ENCODE data around the gene PTPN2. TPM values are rescaled to one million over a fixed set of nuclear protein-coding genes. Genes with fewer than 3 reads are reported as not detected.

Gene PTPN2
- polyA plus RNA-seq, 3 donors from 2014 or later, result 103 to 122 (median 117) TPM

DNA sequence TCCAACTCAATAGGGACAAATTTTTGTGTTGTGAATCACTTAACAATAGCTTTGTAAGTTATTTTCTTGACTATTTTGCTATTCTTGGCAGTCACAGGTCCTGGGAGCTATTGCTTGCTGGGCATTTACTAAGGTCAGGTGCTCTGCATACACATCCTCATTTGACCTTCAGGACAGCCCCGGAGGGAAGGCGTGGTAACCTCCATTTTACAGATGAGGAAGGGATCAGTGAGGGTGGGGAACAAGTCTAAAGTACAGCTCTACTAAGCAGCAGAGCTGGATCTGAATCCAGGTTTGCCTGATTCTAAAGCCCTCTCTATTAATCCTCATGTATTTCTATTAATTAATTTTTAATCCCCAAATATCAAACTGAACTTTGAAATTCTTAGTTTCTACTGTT lies 58.8 kb downstream of the PTPN2 start:
- no peak for DNase-seq
- Mint-ChIP-seq H3K9me3 (peaks cover 0 to 3% (median 0%) of the 10 kb centered on the region in 6 donors), H3K4me1 (peaks cover 29 to 48% of the 10 kb centered on the region in 2 donors), H3K27me3 (ENCODE audit: low read depth in 3 of 3) (no peaks in the 10 kb centered on the region), H3K27ac (no peak overlapping the region), H3K36me3 (peaks cover 24 to 62% (median 32%) of the 10 kb centered on the region in 3 donors), H3K4me3 (no peak overlapping the region)

DNA sequence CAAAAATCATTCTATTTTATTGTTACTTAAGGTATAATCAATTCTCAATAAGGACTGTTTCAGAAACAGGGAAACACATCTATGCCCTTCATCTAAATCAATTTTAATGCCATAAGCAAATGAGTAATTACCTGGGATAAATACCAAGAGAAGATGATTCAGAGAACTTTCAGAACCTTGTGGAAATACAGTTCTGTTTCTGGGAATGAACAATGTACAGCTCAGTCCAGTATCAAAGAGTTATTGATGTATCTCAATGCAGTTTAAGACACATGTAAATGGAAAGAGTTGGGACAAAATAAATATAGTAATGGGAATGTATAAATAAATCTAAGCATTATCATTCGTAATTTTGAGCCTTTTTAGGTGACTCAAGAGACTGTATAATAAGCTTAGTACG lies 60.1 kb downstream of the PTPN2 start:
- no peaks in the 10 kb centered on the region for H3K27me3 Mint-ChIP-seq (ENCODE audit: low read depth in 3 of 3)
- peaks cover 0 to 3% (median 0%) of the 10 kb centered on the region in 6 donors for H3K9me3 Mint-ChIP-seq
- no peak for DNase-seq
- no peak overlapping the region for H3K4me3 Mint-ChIP-seq
- peaks cover 20 to 56% (median 27%) of the 10 kb centered on the region in 3 donors for H3K36me3 Mint-ChIP-seq
- H3K27ac Mint-ChIP-seq, result peak overlapping the region in 2 of 6 donors; percentile 8 to 37
- peaks cover 38 to 56% of the 10 kb centered on the region in 2 donors for H3K4me1 Mint-ChIP-seq

DNA sequence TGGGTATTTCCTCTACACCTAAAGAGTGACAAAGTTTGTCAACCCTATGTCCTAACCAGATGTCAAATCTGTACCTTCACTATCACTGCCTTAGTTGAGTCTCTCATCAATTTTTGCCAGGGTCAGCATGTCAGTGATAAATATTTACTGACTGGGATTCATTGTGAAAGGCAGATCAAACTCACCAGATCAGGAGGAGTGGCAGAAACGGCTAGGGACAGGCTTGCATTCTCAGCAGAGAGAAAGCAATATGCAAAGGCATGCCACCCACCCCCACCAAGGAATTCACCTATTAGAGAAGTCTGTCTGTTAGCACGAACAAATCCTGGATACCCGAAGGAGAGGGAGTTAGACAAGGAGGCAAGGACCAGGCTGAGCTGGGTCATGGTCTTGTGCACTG lies 62.6 kb downstream of the PTPN2 start:
- no peaks in the 10 kb centered on the region for H3K9me3 Mint-ChIP-seq
- H3K27ac Mint-ChIP-seq, result peak overlapping the region; percentile 2 to 80 (median 64)
- peaks cover 35 to 59% of the 10 kb centered on the region in 2 donors for H3K4me1 Mint-ChIP-seq
- H3K27me3 Mint-ChIP-seq (ENCODE audit: low read depth in 3 of 3), result peaks cover 0 to 2% (median 0%) of the 10 kb centered on the region in 3 donors
- H3K36me3 Mint-ChIP-seq, result peaks cover 17 to 55% (median 25%) of the 10 kb centered on the region in 3 donors
- DNase-seq, result no peak
- H3K4me3 Mint-ChIP-seq, result peak overlapping the region in 2 of 5 donors; percentile 0 to 43

DNA sequence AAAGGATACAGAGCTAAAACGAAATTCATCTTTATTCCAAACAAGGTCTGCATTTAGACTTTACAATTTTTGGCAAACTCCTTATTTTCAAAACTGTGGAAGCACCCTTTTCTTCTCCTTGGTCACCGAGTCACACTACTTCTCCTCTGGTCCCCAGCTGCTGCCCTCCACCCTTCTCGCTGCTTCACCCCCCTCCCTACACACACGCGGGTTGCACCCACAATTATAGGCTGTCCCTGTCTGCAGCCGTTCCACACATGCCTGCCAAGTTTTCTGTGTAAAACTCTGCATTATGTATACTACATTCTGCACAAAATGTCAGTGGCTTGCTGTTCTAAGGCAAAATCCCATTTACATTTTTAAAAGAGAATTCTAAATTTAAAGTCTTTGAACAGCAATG lies 63.5 kb downstream of the PTPN2 start:
- Mint-ChIP-seq H3K4me1 (peaks cover 35 to 59% of the 10 kb centered on the region in 2 donors), H3K36me3 (peaks cover 20 to 56% (median 28%) of the 10 kb centered on the region in 3 donors), H3K27ac (peak overlapping the region; percentile 78 to 90 (median 84)), H3K9me3 (no peaks in the 10 kb centered on the region), H3K4me3 (peak overlapping the region; percentile 25 to 74 (median 56)), H3K27me3 (ENCODE audit: low read depth in 3 of 3) (peaks cover 0 to 2% (median 0%) of the 10 kb centered on the region in 3 donors)
- DNase-seq, result no peak

DNA sequence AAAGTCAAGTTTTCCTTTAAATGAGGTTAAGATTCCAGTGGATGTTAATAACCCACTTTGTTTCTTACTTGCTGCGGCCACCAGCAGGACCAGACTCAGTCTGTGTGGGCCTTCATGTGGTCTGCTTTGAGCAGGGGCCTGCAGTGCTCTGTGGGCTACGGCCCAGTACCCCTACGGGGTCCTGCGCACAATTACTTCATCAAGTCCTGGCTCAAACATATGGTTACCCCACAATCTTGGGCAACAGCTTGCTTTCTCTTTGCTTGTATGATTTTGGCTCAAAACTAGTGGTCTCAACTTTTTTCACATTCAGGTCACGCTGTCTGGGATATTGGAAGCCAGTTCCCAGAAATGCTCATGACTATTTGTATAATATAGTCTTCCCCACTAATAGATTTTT lies 64.2 kb downstream of the PTPN2 start:
- no peaks in the 10 kb centered on the region for H3K9me3 Mint-ChIP-seq
- no peak for DNase-seq
- H3K4me1 Mint-ChIP-seq, result peaks cover 35 to 59% of the 10 kb centered on the region in 2 donors
- H3K27me3 Mint-ChIP-seq (ENCODE audit: low read depth in 3 of 3), result peaks cover 0 to 2% (median 0%) of the 10 kb centered on the region in 3 donors
- H3K27ac Mint-ChIP-seq, result peak overlapping the region; percentile 22 to 90 (median 82)
- H3K4me3 Mint-ChIP-seq, result peak overlapping the region; percentile 6 to 74 (median 62)
- H3K36me3 Mint-ChIP-seq, result peaks cover 15 to 51% (median 22%) of the 10 kb centered on the region in 3 donors

DNA sequence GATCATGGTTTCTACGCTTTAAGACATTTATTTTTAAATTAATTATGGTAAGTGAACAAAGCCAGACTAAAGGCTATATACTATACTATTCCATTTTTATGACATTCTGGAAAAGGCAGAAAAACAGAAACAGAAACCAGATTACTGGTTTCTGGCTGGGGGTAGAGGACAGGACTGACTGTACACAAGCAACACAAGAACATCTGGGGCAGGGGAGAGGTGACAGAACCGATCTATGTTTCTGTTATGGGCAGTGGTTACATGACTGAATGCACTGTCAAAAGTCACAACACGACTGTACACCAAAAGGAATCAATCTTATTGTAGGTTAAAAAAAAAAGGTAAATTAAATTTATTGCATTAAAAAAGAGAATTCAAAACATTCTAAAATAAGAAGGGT lies 64.7 kb downstream of the PTPN2 start:
- H3K4me3 Mint-ChIP-seq, result peak overlapping the region; percentile 6 to 74 (median 62)
- no peaks in the 10 kb centered on the region for H3K9me3 Mint-ChIP-seq
- peaks cover 34 to 59% of the 10 kb centered on the region in 2 donors for H3K4me1 Mint-ChIP-seq
- peak; percentile 18 to 34 (median 24) for DNase-seq
- H3K36me3 Mint-ChIP-seq, result peaks cover 17 to 51% (median 22%) of the 10 kb centered on the region in 3 donors
- peak overlapping the region; percentile 22 to 90 (median 82) for H3K27ac Mint-ChIP-seq
- peaks cover 0 to 2% (median 0%) of the 10 kb centered on the region in 3 donors for H3K27me3 Mint-ChIP-seq (ENCODE audit: low read depth in 3 of 3)

DNA sequence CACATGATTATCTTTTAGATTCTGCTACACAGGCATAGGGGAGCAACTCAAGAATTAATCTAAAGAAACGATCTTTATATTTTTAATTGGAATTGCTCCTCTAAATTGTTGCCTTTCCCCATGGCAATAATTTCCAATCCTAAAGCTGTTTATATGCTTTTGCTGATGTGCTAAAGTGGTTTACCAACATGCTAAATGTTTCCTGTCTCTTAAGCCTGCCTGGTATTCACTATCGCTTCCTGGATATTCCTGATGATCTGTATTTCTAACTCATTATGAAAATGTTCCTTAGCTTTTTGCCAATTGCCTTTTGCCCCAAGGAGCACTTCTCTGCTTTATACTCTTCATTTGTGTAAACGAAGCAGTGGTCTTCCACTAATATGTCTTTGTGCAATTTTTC lies 65.8 kb downstream of the PTPN2 start:
- Mint-ChIP-seq H3K27ac (peak overlapping the region in 4 of 6 donors; percentile 9 to 68 (median 38)), H3K4me1 (peaks cover 34 to 59% of the 10 kb centered on the region in 2 donors), H3K9me3 (no peaks in the 10 kb centered on the region), H3K36me3 (peaks cover 26 to 55% (median 27%) of the 10 kb centered on the region in 3 donors), H3K4me3 (no peak overlapping the region), H3K27me3 (ENCODE audit: low read depth in 3 of 3) (peaks cover 0 to 2% (median 0%) of the 10 kb centered on the region in 3 donors)
- DNase-seq, result no peak

DNA sequence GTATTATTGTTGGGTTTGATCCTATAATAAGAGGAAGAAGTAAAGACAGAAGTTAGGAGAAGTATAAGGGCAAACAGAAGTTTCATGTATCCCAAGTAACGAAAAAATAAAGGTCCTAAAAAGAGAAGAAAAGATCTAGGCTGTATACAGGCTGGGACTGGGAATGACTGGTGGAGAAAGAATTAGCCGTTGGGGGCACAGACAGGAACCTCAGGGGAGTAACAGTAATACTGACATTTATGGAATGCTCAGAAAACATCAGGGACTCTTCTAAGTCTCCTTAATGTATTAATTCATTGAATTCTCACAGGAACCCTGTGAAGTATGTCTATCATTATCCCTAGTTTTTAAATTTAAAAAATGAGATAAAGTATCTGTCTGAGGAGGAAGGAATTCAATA lies 67.6 kb downstream of the PTPN2 start:
- Mint-ChIP-seq H3K4me1 (peaks cover 29 to 45% of the 10 kb centered on the region in 2 donors), H3K27ac (peak overlapping the region in 3 of 6 donors; percentile 2 to 28 (median 9)), H3K36me3 (peaks cover 27 to 48% (median 31%) of the 10 kb centered on the region in 3 donors), H3K27me3 (ENCODE audit: low read depth in 3 of 3) (peaks cover 0 to 3% (median 0%) of the 10 kb centered on the region in 3 donors), H3K4me3 (no peak overlapping the region), H3K9me3 (no peaks in the 10 kb centered on the region)
- no peak for DNase-seq

DNA sequence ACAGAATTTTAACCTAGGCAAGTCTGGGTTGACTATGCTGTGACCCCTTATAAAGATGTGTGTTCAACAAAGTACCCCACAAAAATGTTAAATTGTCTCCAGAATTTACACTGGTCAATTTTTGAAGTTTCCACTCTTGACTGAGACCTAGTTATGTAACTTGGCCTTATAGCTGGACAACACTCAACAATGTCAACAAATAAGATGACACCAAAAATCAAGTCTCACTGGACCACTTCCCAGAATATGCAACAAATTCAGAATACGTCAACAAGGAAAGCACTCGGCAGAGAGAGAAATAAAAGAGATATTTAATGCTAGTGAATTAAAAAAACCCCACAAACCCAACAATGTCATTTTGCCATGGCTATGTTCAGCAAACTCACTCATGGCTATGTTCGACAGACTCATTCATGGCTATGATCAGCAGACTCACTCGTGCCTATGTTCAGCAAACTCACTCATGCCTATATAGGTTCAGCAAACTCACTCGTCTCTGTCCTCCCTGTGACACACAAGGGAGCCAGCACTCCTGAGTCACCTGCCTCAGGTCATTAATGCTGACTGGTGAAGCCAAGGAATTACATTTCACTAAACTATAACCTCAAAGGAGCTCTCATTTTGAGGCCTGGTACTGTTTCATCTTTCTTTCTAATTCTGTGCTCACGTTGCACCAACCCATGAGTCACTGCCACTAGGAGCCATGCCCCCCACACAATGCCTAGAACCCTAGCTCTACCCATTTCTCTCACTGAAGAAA lies 72.7 kb downstream of the PTPN2 start:
- DNase-seq, result no peak
- peak overlapping the region in 2 of 6 donors; percentile 6 to 11 for H3K27ac Mint-ChIP-seq
- no peaks in the 10 kb centered on the region for H3K9me3 Mint-ChIP-seq
- H3K36me3 Mint-ChIP-seq, result peaks cover 19 to 44% (median 25%) of the 10 kb centered on the region in 3 donors
- H3K4me1 Mint-ChIP-seq, result peaks cover 4 to 14% of the 10 kb centered on the region in 2 donors
- H3K4me3 Mint-ChIP-seq, result no peak overlapping the region
- H3K27me3 Mint-ChIP-seq (ENCODE audit: low read depth in 3 of 3), result peaks cover 0 to 2% (median 0%) of the 10 kb centered on the region in 3 donors

DNA sequence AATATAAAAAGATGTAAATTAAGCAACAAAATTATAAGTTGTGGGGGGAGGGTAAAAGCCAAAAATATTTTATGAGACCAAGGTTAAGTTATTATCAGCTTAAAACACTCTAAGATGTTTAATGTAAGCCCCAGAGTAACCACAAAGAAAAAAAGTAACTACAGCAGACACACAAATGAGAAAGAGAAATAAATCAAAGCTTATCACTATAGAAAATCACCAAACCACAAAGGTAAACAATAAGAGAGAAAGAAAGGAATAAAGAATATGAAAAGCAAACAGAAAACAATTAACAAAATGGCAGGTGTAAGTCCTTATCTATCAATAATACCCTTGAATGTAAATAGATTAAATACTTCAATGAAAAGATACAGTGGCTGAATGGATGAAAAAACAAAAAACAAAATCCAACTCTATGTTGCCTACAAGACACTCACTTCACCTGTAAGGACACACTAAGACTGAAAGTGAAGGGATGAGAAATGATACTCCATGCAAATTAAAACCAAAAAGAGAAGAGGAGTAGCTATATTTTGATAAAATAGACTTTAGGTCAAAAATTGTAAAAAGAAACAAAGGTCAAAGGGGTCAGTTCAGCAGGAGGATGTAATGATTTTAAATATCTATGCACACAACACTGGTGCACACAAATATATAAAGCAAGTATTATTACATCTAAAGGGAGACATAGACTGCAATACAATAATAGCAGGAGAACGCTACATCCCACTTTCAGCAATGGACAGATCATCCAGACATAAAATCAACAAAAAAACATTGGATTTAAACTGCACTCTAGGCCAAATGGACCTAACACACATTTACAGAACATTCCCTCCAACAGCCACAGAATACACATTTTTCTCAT lies 80.7 kb downstream of the PTPN2 start:
- peaks cover 13 to 46% (median 35%) of the 10 kb centered on the region in 3 donors for H3K36me3 Mint-ChIP-seq
- peak overlapping the region in 2 of 6 donors; percentile 33 to 49 for H3K27ac Mint-ChIP-seq
- no peak for DNase-seq
- H3K9me3 Mint-ChIP-seq, result no peaks in the 10 kb centered on the region
- H3K4me1 Mint-ChIP-seq, result peaks cover 20 to 46% of the 10 kb centered on the region in 2 donors
- H3K4me3 Mint-ChIP-seq, result no peak overlapping the region
- H3K27me3 Mint-ChIP-seq (ENCODE audit: low read depth in 3 of 3), result no peaks in the 10 kb centered on the region

DNA sequence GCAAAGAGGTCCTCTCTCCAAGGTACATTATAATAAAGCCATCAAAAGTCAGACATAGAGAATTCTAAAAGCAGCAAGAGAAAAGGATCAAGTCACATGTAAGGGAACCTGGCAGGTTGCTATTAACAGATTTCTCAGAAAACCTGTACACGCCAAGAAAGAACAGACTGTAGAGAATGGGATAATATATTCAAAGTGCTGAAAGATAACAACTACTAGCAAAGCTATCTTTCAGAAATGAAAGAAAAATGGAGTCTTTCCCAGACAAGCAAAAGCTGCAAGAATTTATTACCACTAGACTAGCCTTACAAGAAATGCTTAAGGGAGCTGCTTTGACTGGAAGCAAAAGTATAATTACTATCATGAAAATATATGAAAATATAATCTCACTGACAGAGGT lies 81.5 kb downstream of the PTPN2 start:
- peak overlapping the region in 1 of 6 donors; percentile 11 for H3K27ac Mint-ChIP-seq
- H3K4me1 Mint-ChIP-seq, result peaks cover 20 to 44% of the 10 kb centered on the region in 2 donors
- H3K36me3 Mint-ChIP-seq, result peaks cover 18 to 50% (median 38%) of the 10 kb centered on the region in 3 donors

DNA sequence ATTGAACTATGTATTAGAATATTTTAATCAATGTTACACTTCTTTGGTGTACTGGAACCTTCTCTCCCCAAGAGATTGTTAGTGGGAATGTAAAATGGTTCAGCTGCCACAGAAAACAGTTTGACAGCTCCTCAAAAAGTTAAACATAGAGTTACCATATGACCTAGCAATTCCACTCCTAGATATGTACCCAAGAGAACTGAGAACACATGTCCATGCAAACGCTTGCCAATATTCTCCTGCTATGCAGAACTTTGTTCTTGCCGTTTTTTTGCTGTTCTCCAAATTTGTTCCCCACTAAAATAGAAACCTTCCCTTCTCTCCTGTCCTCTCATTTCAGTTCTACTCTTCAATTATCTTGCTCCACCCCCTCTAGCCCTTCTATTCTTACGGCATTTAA lies 87.6 kb downstream of the PTPN2 start:
- no peak for DNase-seq
- Mint-ChIP-seq H3K9me3 (no peaks in the 10 kb centered on the region), H3K4me1 (peaks cover 0 to 5% of the 10 kb centered on the region in 2 donors), H3K27ac (no peak overlapping the region), H3K36me3 (peaks cover 17 to 46% (median 18%) of the 10 kb centered on the region in 3 donors), H3K4me3 (no peak overlapping the region), H3K27me3 (ENCODE audit: low read depth in 3 of 3) (peaks cover 0 to 2% (median 0%) of the 10 kb centered on the region in 3 donors)

More for the DNA sequence above, 81.5 kb downstream of the PTPN2 start:
- Mint-ChIP-seq H3K27me3 (ENCODE audit: low read depth in 3 of 3) (no peaks in the 10 kb centered on the region), H3K4me3 (no peak overlapping the region), H3K9me3 (no peaks in the 10 kb centered on the region)
- no peak for DNase-seq

DNA sequence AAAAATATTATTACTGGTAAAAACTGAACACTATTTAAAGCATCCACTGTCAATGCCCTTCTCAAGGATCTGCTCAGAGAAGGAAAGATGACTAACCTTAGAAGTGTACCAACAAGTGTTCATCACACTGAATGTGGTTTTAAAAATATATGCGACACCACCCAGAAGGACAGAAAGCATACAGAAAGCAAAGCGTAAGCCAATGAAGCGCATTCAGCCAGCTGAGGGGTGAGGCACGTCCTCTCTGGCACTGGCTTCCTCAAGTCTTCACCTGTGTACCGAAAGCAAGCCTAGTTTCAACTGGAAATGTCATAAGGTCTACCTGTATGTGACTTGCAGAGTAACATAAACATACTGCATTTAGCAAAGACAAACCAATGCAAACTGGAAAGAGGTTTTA lies 92.4 kb downstream of the PTPN2 start:
- Mint-ChIP-seq H3K4me3 (no peak overlapping the region), H3K27me3 (ENCODE audit: low read depth in 3 of 3) (peaks cover 0 to 3% (median 2%) of the 10 kb centered on the region in 3 donors), H3K9me3 (no peaks in the 10 kb centered on the region), H3K4me1 (peaks cover 2 to 5% of the 10 kb centered on the region in 2 donors), H3K36me3 (peaks cover 0 to 30% (median 5%) of the 10 kb centered on the region in 3 donors), H3K27ac (peak overlapping the region in 1 of 6 donors; percentile 60)
- no peak for DNase-seq
